ENCODE results near the gene VWF.

DNA sequence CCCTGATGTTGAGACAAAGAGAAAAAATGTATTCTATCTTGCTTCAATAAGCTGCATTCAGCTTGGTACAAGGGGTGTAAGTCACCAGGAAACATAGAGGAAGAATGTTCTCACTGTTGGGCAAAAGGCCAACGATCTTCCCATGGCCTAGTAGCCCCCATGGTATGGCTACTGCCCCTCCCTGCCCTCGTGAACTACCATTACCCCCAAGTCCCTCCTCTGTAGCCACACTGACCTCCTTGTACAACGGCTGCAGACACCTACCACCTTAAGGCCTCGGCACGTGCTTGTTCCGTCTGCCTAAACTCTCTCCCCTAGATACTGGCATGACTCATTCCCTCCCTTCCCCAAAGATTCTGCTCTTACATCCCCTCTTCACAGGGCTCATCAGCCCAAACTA is 97.5 kb downstream of the VWF start:
- TF ChIP-seq, protein P1, sequence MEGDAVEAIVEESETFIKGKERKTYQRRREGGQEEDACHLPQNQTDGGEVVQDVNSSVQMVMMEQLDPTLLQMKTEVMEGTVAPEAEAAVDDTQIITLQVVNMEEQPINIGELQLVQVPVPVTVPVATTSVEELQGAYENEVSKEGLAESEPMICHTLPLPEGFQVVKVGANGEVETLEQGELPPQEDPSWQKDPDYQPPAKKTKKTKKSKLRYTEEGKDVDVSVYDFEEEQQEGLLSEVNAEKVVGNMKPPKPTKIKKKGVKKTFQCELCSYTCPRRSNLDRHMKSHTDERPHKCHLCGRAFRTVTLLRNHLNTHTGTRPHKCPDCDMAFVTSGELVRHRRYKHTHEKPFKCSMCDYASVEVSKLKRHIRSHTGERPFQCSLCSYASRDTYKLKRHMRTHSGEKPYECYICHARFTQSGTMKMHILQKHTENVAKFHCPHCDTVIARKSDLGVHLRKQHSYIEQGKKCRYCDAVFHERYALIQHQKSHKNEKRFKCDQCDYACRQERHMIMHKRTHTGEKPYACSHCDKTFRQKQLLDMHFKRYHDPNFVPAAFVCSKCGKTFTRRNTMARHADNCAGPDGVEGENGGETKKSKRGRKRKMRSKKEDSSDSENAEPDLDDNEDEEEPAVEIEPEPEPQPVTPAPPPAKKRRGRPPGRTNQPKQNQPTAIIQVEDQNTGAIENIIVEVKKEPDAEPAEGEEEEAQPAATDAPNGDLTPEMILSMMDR (IDR thresholded peaks at IDR 0.05 in 4 of 5, conservative IDR thresholded peaks at IDR 0.05 in 1 of 5): no peak
- TF ChIP-seq POLR2A (IDR thresholded peaks at IDR 0.05): no peak

Measured in gastrocnemius medialis (tissue), 4 donors.